Gastroesophageal sphincter (tissue), 4 donors: ENCODE results near the gene AUTS2. TPM values are rescaled to one million over a fixed set of nuclear protein-coding genes. Genes with fewer than 3 reads are reported as not detected.
"Not testable (repeated sequence)": the region's sequence is repeated elsewhere in the genome, so short reads cannot be mapped to it uniquely, and the experiment has no call there.

Source experiments
- ATAC-seq: fragments of 150-250 bp; one replicate; pipeline ENCODE4 v1.9.1; 2016; ENCODE audit warnings: mild to moderate bottlenecking, moderate library complexity
- H3K27ac ChIP-seq, 4 donors: fragments of 200-600 bp; sonication (generic) in 3 of 4; 1 replicate in 3 of 4; 2 replicates in 1 of 4; pipeline ENCODE4 v1.5.1; 2016 to 2019
- H3K27me3 ChIP-seq: fragments of 200-600 bp; sonication (generic); one replicate; pipeline ENCODE4 v1.5.1; 2019
- H3K36me3 ChIP-seq, 2 donors: fragments of 200-600 bp; sonication (generic); one replicate each; pipeline ENCODE4 v1.5.1; 2019; ENCODE audit warnings: control low read depth in 1 of 2
- H3K4me1 ChIP-seq, 3 donors: fragments of 200-600 bp; sonication (generic); 1 replicate in 2 of 3; 2 replicates in 1 of 3; pipeline ENCODE4 v1.5.1; 2016 to 2019; ENCODE audit warnings: control low read depth in 2 of 3
- H3K4me3 ChIP-seq, 2 donors: fragments of 200-600 bp; sonication (generic); one replicate each; pipeline ENCODE4 v1.5.1; 2019; ENCODE audit warnings: mild to moderate bottlenecking in 1 of 2, moderate library complexity in 1 of 2
- H3K9me3 ChIP-seq, 3 donors: fragments of 200-600 bp; sonication (generic); one replicate each; pipeline ENCODE4 v1.5.1; 2017 to 2019; ENCODE audit warnings: control low read depth in 2 of 3
- EP300 ChIP-seq: sonication (generic); formaldehyde crosslinking; IDR thresholded peaks from one replicate; pipeline ENCODE4 v1.6.1; 2017; ENCODE audit warnings: antibody characterized with exemption, mild to moderate bottlenecking
- POLR2A ChIP-seq, 2 donors: fragments of 450-650 bp; IDR thresholded peaks; one replicate each; pipeline ENCODE4 v1.6.1; 2017; ENCODE audit warnings: antibody characterized with exemption in 2 of 2, mild to moderate bottlenecking in 2 of 2, moderate library complexity in 1 of 2
- POLR2AphosphoS5 ChIP-seq: sonication (generic); formaldehyde crosslinking; IDR thresholded peaks from one replicate; pipeline ENCODE4 v1.6.1; 2017; ENCODE audit warnings: antibody characterized with exemption
- WGBS, 2 donors: methylation state at CpG; one replicate each; pipeline ENCODE4 v1.1.5; 2018; ENCODE audit warnings: low coverage in 1 of 2; 5-methylcytosine and 5-hydroxymethylcytosine counted together
- total RNA-seq, 4 donors: library from RNA; depleted of rRNA; stranded (reverse); fragments of >200 nt; gene quantifications; one replicate each; pipeline ENCODE4 v1.1.0, GENCODE V29; 2016
- TF ChIP-seq, protein P1 (sequence below), 4 experiments: fragments of 200-600 bp in 2 of 4; fragments of 450-650 bp in 2 of 4; sonication (generic) in 1 of 4; IDR thresholded peaks; one replicate each; pipeline ENCODE4 v1.5.1; 2017 to 2019; ENCODE audit warnings: antibody characterized with exemption in 4 of 4, mild to moderate bottlenecking in 2 of 4, moderate library complexity in 2 of 4

The AUTS2 gene
- total RNA-seq, 4 donors from 2014 or later: 12.2 to 48.7 (median 44.1) TPM

DNA sequence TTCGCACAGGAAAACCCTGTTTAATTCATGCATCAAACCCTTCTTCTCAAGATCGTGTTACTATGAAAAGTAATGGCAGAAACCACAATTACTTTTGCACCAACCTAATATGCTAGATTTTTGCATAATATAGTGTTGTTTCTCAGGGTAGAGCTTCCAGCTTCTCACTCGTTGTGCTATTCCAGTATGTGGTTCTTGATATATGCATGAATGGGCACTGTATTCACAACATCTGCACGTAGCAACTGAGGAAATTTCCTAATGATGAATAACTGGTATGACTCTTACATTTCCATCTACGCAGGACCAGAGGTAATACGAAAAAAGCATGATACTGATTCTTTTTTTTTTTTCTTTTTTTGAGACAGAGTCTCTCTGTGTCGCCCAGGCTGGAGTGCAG is 1207.1 kb downstream of the AUTS2 start:
- Histone ChIP-seq H3K4me3 (no peak overlapping the region), H3K4me1 (no peaks in the 10 kb centered on the region), H3K36me3 (no peaks in the 10 kb centered on the region), H3K27me3 (peaks cover 6% of the 10 kb centered on the region), H3K27ac (no peak overlapping the region), H3K9me3 (peaks cover 0 to 15% (median 0%) of the 10 kb centered on the region in 3 donors)
- TF ChIP-seq POLR2A (IDR thresholded peaks at IDR 0.05): no peak
- no peak for TF ChIP-seq POLR2AphosphoS5
- TF ChIP-seq, protein P1, sequence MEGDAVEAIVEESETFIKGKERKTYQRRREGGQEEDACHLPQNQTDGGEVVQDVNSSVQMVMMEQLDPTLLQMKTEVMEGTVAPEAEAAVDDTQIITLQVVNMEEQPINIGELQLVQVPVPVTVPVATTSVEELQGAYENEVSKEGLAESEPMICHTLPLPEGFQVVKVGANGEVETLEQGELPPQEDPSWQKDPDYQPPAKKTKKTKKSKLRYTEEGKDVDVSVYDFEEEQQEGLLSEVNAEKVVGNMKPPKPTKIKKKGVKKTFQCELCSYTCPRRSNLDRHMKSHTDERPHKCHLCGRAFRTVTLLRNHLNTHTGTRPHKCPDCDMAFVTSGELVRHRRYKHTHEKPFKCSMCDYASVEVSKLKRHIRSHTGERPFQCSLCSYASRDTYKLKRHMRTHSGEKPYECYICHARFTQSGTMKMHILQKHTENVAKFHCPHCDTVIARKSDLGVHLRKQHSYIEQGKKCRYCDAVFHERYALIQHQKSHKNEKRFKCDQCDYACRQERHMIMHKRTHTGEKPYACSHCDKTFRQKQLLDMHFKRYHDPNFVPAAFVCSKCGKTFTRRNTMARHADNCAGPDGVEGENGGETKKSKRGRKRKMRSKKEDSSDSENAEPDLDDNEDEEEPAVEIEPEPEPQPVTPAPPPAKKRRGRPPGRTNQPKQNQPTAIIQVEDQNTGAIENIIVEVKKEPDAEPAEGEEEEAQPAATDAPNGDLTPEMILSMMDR (IDR thresholded peaks at IDR 0.05): no peak
- TF ChIP-seq EP300: no peak
- WGBS, 2 donors: 69 to 88% methylated on average over 5 to 6 of the region's 7 CpGs
- no peak for ATAC-seq

DNA sequence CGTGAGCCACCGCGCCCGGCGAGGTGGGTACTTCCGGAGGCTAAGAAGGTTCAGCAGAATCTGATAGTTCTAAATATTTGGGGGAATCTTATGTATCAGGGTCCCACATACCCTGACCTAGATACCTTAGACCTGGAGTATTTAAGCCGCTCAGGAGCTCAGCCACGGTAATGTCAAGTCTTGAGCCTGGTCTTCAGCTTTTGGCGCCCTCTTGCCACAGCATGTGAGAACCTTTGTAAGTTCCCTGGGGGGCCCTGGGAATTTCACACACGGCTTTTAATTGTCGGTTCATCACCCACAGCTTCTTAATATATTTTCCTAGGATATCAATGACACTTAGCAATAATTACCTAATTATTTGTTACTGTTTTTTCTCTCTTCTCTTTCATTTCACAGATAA is 1209.4 kb downstream of the AUTS2 start:
- no peak overlapping the region for H3K27ac ChIP-seq
- H3K4me1 ChIP-seq: no peaks in the 10 kb centered on the region
- H3K27me3 ChIP-seq: peaks cover 10% of the 10 kb centered on the region
- ATAC-seq: no peak
- 45 to 100% methylated on average over 1 to 6 of the region's 11 CpGs for WGBS, 2 donors
- H3K36me3 ChIP-seq: no peaks in the 10 kb centered on the region
- H3K9me3 ChIP-seq: peaks cover 0 to 5% (median 0%) of the 10 kb centered on the region in 3 donors
- TF ChIP-seq EP300 (no peak), POLR2A (IDR thresholded peaks at IDR 0.05) (no peak), POLR2AphosphoS5 (no peak)
- TF ChIP-seq, protein P1 (IDR thresholded peaks at IDR 0.05): no peak
- no peak overlapping the region for H3K4me3 ChIP-seq

DNA sequence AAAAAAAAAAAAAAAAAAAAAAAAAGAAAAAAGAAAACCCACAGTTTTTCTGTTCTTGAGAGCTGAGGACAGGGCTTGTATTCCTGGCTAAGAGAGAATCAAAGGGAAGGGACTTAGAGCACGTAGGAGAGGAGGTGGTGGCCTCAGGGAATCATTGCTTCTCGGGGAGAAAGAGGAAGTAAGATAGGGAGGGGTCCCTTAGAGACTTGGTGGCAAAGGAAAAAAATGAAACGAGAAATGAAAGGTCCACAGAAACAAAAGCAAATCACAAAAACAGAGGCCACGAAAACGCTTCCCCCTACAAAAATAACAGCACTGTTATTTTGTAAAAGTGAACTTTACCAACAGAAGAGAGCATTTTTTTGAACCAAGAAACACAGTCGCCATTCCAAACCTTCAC is 1210.6 kb downstream of the AUTS2 start:
- no peak overlapping the region for H3K27ac ChIP-seq
- no peaks in the 10 kb centered on the region for H3K9me3 ChIP-seq
- no peak overlapping the region for H3K4me3 ChIP-seq
- H3K4me1 ChIP-seq: no peaks in the 10 kb centered on the region
- H3K36me3 ChIP-seq: no peaks in the 10 kb centered on the region
- WGBS, 2 donors: 44 to 51% methylated on average over 6 of the region's 6 CpGs
- no peak for ATAC-seq
- H3K27me3 ChIP-seq: peaks cover 10% of the 10 kb centered on the region
- TF ChIP-seq EP300 (no peak), POLR2A (IDR thresholded peaks at IDR 0.05) (no peak), POLR2AphosphoS5 (no peak)
- TF ChIP-seq, protein P1 (IDR thresholded peaks at IDR 0.05): no peak

DNA sequence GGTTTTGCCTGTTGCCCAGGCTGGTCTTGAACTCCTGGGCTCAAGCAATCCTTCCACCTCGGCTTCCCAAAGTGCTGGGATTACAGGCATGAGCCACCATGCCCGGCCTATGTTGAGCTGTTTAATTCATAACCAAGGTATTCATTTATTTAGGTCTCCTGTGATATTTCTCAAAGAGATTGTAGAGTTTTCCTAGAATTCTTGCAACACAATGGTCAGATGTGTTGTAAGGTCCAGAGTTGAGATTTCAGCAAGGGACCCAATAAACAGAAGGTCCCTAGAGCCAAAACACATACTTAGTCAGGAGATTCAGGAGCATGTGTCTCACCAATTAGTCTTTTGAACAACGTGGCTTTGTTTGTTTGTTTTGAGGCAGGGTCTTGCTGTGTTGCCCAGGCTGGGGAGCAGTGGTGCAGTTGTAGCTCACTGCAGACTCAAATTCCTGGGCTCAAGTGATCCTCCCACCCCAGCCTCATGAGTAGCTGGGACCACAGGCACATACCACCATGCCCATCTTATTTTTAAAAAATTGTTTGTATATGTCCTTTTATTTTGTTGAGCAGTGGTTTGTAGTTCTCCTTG is 1212.4 kb downstream of the AUTS2 start:
- no peak overlapping the region for H3K4me3 ChIP-seq
- no peak overlapping the region for H3K27ac ChIP-seq
- ATAC-seq: no peak
- no peaks in the 10 kb centered on the region for H3K4me1 ChIP-seq
- WGBS, 2 donors: 43% methylated on average over 1 of the region's 3 CpGs; no CpG with 5 or more reads in 1 of the 2 donors
- peaks cover 10% of the 10 kb centered on the region for H3K27me3 ChIP-seq
- no peaks in the 10 kb centered on the region for H3K9me3 ChIP-seq
- no peaks in the 10 kb centered on the region for H3K36me3 ChIP-seq
- no peak for TF ChIP-seq POLR2A (IDR thresholded peaks at IDR 0.05)
- TF ChIP-seq, protein P1 (IDR thresholded peaks at IDR 0.05): no peak
- no peak for TF ChIP-seq EP300

DNA sequence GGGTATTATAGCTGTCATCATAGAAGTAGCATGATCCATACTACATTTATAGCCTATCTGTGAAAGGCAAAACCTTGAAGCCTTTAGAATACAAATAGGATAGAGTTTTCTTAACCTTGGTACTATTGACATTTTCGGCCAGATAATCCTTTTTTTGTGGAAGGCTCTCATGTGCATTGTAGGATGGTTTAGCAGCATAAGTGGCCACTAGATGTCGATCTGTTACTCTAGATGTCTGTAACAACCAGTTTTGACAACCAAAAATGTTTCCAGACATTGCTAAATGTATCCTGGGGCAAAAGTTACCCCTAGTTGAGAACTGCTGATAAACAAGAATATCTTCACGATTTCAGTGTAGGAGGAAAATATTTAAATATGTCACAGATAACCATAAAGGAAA is 1214.2 kb downstream of the AUTS2 start:
- no peaks in the 10 kb centered on the region for H3K36me3 ChIP-seq
- no peak overlapping the region for H3K27ac ChIP-seq
- no peak for TF ChIP-seq POLR2A (IDR thresholded peaks at IDR 0.05)
- TF ChIP-seq, protein P1 (IDR thresholded peaks at IDR 0.05): no peak
- no peak for TF ChIP-seq EP300
- TF ChIP-seq POLR2AphosphoS5: no peak
- peaks cover 0 to 10% (median 0%) of the 10 kb centered on the region in 3 donors for H3K9me3 ChIP-seq
- peaks cover 10% of the 10 kb centered on the region for H3K27me3 ChIP-seq
- no peak for ATAC-seq
- 41 to 58% methylated on average over 3 of the region's 3 CpGs for WGBS, 2 donors
- no peaks in the 10 kb centered on the region for H3K4me1 ChIP-seq
- H3K4me3 ChIP-seq: no peak overlapping the region

DNA sequence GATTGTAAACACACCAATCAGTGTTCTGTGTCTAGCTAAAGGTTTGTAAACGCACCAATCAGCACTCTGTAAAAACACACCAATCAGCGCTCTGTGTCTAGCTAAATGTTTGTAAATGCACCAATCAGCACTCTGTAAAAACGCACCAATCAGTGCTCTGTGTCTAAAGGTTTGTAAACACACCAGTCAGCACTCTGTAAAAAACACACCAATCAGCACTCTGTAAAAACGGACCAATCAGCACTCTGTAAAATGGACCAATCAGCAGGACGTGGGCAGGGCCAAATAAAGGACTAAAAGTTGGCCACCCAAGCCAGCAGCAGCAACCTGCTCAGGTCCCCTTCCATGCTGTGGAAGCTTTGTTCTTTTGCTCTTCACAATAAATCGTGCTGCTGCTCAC is 1224.2 kb downstream of the AUTS2 start:
- H3K27ac ChIP-seq, H3K4me3 ChIP-seq, ATAC-seq, H3K36me3 ChIP-seq, H3K4me1 ChIP-seq: not testable (repeated sequence)
- Histone ChIP-seq H3K9me3 (peaks cover 0 to 13% (median 0%) of the 10 kb centered on the region in 3 donors), H3K27me3 (peaks cover 16% of the 10 kb centered on the region)
- 80 to 88% methylated on average over 1 to 5 of the region's 6 CpGs for WGBS, 2 donors
